Activated CD4-positive, alpha-beta T cell treated with anti-CD3 and anti-CD28 coated beads for 4 hours (primary cell): ENCODE data around the gene LOXL3.
A peak's percentile ranks its signal among the peaks of the same experiment; 100 is the strongest.
"Not testable (repeated sequence)": the region's sequence is repeated elsewhere in the genome, so short reads cannot be mapped to it uniquely, and the experiment has no call there.

Experiments used
- DNase-seq, 2 donors: peaks; one replicate each; pipeline ENCODE4 v3.0.0-alpha.2; 2020

The LOXL3 gene

GRCh38 chr2:74483675-74484164 lies 70.0 kb downstream of the LOXL3 start:
- DNase-seq = not testable (repeated sequence)

- peak; percentile 92 to 94 for DNase-seq
These were observed 70.7 kb downstream of the LOXL3 start, which contains the start of the genes CCDC142 and TTC31 for GRCh38 chr2:74482801-74483674. TSS of gene CCDC142 (minus strand) at chr2:74482998. CDS start at chr2:74482837, 161 bp downstream. TSS of gene TTC31 (plus strand) at chr2:74483081. CDS start at chr2:74483096, 15 bp downstream.
